ENCODE data around the gene ADAMTS3.

- TF ChIP-seq CTCF (IDR thresholded peaks at IDR 0.05): no peak
- no peak for TF ChIP-seq POLR2A (IDR thresholded peaks at IDR 0.05)
Measured at GRCh38 chr4:72312032-72312650, 256.9 kb downstream of the ADAMTS3 start.
